IPS-NIHi7 (cell line): Measurements from ENCODE around the gene CARMIL1.
"Not testable (repeated sequence)": the region's sequence is repeated elsewhere in the genome, so short reads cannot be mapped to it uniquely, and the experiment has no call there.

Source experiments
- DNase-seq: peaks from one replicate; pipeline ENCODE4 v3.0.0; 2012; ENCODE audit warnings: mixed read lengths; ENCODE audit errors: extremely low spot score

Gene CARMIL1

DNA sequence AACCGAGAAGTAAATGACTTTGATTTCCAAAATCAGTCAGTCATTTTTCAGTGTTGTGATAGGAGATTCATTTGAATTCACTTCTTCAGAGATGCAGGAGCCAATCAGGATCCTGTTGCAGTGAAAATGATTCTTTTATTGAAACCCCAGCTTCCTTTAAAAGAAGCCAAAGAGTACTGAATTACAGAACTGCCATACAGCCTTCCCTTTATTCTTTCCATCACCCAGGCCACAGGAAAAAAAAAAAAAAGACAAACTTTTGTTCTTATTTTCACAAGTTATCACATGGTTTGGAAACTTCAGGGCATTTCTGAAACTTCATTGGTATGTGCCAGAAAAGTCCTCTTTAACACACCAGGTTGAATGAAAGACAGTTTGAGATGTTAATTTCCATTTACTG, 1.8 kb upstream of the CARMIL1 start:
- DNase-seq: no peak

DNA sequence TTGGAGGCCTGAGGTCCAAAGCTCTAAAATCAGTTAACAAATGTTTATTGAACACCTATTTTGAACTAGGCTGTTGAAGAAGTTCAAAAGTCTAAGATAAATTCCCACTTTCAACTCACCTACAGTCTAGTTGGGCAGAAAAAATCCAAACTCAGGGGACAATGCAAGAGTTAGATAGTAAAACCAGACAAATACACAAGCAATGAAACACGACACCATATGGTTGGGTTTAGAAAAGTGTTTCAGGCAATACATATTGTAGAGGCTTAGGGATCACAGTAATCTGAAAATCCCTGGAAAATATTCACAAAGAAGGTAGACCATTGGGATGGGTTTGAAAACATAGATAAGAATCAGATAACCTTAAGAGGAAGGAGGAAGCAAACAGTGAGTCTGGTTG, 1.3 kb upstream of the CARMIL1 start:
- no peak for DNase-seq

DNA sequence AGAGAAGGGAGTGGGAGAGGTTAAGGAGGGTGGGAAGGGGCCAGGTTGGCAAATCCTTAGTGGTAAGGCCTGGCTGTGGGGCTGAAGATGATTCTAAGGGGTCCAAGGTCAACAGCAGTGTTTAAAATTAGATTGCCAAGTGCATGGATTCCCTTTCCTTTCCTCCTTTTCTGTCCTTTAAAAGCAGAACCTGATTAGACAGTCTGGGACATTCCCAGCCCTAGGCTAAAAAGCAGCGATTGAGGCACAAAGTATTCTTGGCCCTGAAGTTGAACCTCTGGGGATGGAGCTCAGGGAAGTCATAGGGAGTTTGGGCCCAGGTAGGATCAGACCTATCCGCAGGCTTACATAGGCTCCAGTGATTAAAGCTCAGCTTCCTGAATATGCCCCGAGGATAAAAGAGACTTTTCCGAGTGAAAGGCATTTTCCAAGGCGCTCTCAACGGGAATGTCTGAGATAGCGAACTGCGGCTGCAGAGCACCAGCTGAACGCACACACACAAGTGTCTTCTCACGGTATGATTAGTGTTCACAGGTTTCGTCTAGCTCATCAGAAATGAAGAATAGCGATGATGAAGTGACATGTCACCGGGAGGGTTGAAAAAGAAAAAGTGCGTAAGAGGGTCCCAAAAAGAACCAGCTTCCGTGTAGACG, 787 bp upstream of the CARMIL1 start:
- peak; percentile 29 for DNase-seq

DNA sequence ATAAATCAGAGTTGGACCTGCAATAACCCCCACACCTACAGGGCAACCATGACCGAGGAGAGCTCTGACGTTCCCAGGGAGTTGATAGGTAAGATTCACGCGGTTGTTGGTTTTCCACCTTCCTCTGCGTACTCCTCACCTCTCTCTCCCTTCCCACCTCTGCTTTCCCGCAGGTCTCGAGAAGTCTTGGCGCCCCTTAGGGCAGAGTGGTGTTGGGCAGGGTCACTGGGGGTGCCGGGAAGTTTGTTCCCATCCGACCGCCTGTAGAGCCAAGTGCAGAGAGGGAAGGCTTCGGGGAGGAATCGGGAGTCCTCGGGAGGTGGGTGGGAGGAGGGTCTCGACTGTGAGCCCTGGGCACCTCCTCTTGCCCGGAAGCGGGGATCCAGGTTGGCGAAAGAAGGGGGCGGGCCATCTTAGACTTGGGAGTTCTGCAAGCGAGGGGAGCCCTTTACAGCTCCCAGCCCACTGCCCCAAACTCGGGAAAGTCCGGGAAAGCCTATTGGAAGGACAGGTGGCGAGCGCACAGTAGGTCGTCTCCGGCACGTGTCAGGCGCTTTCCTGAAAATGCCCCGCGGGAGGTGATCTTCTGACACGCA, 672 bp downstream of the CARMIL1 start:
- peak; percentile 64 for DNase-seq

DNA sequence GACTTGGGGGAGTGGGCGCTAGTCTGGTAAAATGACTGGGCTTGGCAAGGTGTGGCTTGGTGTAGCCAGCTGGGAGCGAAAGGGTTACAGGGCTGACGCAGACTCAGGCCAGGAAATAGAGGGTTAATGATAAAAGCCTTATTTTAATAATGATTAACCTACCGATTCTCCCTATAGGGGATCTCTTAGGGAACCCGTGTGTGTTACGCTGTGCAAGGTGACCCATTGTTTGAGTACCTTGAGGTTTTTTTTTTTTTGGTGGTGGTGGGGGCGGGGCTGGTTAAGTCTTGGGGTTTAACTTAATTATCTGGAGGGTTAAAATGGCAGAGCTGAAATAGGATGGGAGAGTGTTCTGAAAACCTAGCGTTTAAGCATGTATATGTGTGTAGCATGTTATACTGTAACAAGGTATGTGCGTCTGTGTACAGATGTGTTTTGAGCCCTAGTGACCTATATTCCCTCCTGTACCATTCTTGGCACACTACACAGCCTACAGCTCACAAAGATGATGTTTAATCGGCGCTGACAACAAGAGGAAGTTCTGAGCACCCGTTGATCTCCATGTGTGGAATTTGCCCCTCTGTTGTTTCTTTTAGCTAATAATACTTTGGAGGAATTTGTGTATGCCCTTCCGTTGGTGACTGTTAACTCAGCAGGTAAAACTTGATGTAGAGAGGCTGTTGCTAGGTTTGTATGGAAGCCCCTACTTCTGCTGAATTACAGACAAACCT, 1.3 kb downstream of the CARMIL1 start:
- DNase-seq: peak; percentile 12

DNA sequence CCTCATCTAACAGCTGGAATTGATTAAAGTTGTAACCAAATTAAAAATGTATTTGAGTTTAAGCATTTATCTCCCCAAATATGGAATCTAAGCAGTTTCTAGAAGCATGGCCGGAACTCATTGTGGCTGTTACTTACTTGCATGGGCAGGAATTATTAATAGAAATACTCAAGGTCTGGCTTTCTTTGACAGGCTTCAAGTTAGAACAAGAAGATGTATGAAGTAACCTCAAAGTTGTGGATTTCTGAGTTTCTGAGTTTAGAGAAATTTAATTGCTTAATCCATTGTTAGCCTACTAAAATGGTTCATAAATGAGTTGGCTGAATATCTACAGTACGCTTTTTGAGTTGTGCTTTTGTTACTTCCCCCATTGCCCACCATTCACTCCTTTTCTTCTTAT, 7.7 kb downstream of the CARMIL1 start:
- DNase-seq: no peak

DNA sequence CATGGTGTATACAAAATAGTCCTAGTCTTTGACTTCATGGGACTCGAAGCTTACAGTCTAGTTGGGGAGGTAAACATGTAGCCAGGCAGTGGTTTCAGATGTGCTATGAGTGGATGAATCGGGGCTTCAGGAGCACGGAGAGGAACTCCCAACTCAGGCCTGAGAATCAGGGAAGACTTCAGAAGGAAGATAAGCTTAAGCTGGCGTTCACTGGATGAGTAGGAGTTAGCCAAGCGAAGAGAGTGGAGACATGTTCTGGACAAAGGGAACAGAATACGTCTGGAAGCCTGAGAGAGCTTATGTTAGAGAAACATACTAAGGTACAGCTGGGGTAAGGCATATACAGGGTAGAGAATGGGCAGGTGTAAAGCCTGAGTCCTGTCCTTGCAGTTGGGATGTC, 8.8 kb downstream of the CARMIL1 start:
- DNase-seq: no peak

DNA sequence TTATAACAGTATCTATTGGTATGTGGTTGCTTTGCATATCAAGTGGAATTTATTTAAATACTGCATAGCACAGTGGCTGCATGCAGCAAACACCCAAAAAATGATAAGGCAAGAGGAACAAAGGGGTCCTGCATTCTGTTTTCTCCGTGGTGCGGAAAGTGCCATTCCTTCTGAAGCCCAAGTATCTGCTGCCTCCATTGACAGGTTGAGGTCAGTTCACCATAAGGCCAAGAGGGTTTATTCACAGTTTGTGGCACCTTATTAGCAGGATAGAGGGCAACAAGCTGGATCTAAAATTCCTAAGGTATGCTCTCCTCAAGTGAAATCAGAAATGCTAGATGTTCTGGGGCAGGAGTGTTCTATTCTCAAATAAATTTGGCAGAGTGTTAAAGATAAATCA, 9.3 kb downstream of the CARMIL1 start:
- no peak for DNase-seq

DNA sequence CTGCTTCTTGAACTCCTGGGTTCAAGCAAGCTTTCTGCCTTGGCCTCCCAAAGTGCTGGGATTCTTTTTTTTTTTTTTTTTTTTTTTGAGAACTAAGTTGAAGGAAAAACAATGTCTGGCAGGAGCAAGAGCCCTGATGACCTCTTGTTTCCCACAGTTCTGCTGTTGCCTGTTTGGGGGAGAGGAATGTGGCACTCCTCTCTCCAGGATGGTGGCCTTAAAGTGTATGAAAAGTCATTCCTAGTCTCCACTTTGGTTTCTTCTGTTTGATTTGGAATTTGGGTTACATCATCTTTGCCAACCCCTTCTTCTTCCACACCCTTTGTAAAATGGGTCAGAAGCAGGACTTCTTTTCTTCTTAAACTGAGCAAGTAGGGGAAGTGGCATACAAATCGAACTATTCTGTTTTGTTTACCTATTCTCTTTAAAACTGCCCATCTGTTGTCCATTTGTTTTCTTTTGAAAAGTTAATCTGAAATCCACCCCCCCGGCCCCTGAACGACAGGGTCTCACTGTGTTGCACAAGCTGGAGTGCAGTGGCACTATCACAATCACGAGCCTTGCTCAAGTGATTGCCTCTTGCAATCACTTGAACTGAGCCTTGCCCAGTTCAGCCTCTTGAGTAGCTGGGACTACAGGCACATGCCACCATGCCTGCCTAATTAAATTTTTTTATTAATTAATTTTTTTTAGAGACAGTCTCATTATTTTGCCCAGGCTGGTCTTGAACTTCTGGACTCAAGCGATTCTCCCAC, 11.3 kb downstream of the CARMIL1 start:
- DNase-seq: no peak

DNA sequence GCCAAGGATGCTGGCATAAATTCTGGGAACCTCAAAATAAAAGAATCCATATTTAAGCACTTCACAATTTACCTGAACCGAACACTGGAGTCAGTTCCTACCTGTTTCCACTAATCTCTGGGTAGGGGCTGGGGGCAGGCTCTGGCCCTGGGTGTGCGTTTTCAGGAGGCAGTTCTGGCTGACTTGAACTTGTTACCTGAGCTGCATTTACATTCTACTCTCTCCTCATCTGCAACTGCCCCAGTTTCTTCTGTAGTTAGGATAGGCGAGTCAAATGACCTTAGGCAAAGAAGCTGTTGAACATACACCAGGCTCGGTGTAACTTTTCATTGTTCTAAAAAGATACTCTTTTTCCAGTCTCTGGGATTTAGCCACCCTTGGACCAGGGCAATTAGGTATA, 13.2 kb downstream of the CARMIL1 start:
- no peak for DNase-seq

DNA sequence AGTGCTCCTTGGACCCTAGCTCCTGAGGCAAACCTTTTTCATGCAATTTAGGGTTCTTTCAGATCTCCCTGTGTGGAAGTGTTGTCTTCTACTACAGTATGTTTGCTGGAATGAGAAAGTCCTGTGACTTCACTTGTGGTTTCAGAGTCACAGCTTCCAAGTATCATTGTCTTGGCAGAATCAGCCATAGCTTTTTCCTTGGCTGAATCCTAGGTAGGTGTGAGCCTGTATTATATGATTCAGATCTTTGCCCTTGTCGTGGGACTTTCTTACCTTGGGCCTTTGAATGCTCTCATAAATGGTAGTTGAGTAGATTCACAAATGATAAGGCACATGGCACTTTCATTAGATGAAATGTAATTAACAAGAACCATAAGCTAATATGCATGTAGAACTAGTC, 16.5 kb downstream of the CARMIL1 start:
- DNase-seq: no peak

DNA sequence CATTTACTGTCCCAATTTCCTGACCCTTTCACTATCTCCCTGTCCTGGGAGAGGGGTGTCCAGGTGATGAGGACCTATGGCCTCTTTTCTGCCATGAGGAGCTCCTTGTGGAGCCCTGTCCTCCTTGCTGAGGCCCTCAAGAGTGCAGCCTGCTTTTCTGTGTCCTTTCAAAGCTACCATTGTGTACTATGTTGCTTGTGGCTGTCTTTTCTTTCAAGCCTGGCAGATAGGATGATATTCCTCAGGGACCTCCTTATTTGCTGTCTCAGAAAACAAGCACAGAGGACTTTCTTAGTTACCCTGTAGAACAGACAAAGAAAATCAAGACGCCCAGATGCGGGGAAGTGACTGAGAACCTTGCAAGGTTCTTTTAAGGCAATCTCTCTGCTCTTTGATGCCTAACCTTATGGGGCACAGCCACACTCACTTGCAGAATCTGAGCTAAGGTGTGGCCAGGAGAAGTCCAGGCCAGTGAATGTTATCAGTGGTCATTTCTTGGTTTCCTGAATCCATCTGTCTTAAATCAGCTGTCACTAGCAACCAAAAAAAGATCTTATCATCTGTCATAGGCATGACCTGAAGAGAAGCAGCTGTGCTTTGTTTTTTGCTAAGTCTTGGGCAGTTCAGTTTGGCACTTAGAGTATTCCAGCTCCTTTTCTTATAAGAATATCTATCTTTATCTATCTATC, 17.2 kb downstream of the CARMIL1 start:
- no peak for DNase-seq

DNA sequence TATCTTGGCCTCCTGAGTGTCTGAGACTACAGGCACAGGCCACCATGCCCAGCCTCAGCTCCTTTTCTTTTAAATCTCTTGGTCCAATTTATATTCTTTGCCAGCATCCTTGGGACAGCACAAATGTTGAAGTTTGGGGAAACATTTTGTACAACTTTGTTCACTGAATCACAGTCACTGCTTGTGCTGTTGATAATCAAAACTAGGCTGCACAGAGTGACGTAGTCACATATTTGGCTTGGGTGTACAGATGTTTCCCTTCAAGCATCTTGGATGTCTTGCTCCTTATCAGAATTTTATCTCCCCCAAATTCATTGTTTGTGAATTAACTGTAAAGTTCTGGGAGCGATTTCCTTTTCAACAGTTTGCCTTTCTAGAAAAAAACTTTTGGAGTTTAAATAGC, 17.9 kb downstream of the CARMIL1 start:
- DNase-seq: no peak

DNA sequence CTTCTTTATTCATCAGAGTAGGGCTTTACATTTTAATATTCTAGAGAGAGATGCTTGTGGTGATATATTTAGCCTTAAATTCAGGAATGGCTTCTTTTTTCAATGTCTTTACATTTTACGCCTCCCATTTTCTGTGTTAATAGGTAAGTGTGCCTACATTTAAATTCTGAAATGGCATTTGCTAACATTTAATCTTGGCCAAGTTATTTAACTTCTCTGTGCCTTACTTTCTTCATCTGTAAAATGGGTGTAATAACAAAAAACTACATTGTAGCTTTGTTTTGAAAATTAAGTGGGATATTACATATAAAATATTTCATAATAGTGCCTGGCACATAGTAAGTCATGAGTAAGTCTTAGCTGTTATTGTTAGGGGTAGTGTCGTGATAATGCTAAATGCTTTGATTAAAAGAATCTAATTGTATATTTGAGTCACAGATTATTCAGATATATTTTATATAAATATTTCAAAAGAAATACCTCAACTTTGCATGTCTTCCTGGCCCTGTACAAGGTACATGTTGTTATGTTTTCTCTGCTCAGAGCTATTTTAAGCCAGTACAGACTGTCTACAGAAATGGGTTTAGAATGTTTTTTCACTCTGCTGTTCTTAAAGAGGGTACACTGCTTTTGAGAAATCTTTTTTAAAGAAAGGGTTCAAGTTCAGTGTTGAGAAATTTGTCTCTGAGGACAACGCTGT, 18.8 kb downstream of the CARMIL1 start:
- DNase-seq: no peak

DNA sequence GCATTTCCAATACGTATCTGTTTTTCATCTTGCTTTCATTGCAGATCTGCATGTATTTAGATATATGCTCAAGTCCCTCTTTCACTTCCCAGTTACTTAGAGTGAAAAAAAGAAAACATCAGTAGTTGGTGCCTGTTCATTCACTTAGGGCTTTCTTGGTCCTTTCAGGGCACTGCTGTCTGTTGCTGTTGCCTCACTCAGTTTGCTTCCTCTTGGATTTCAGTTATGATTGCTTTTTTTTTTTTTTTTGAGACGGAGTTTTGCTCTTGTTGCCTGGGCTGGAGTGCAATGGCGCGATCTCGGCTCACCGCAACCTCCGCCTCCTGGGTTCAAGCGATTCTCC, 19.3 kb downstream of the CARMIL1 start:
- DNase-seq: not testable (repeated sequence)

DNA sequence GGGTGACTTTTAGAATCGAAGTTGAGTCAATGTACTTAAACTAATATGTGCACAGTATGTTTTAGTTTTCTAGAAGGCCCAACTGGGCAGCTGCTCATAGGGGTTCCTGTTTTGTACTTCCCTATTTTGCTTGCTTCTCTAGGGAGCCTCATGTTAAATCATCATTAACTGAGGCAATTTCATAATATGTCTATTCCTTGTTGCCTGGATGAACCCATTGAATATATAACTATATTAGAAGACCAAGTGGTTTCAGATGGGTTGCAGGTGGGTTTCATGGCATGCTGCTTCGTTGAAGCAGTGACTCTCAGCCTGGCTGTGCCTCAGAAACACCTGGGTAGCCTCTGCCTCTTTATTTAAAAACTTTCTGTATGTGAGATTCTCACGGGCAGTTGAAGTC, 22.2 kb downstream of the CARMIL1 start:
- no peak for DNase-seq

DNA sequence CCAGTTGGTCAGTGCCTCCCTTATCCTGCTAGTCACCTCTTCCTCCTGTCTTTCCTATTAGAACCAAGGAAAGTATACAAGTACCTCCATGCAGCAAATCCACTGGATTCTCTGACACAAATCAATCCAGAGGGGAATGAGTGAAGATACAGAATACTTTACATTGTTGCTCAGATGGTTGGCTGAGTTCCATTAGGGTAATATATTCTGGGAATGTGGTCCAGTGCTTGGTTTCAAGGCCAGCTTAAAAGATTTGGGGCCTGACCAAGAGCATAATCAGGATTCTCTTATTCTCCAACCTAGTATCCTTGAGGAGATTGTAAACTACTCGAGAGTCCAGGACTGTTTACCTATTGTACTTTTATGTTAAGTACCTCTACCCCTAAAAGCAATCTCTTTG, 23.0 kb downstream of the CARMIL1 start:
- DNase-seq: no peak

DNA sequence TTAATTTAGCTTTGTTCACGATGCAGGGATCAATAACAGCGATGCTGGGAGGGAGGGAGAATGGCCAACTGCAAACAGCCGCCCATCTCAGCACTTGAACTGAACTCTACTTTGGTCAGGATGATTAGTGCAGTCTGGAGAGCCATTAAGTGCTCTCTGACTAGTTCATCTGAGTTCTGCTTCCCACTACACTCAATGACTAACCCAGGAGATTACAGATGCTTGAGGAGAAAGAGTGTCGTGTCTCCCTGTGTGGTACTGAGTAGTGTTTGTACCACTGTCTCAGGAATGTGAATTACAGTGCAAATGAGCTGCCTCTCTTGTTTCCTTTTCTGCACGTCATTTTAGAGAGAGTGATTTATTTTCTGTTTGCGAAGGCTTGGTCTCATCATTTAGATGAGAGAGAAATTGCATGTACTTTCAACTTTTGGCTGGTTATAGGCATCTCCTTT, 23.5 kb downstream of the CARMIL1 start:
- no peak for DNase-seq

DNA sequence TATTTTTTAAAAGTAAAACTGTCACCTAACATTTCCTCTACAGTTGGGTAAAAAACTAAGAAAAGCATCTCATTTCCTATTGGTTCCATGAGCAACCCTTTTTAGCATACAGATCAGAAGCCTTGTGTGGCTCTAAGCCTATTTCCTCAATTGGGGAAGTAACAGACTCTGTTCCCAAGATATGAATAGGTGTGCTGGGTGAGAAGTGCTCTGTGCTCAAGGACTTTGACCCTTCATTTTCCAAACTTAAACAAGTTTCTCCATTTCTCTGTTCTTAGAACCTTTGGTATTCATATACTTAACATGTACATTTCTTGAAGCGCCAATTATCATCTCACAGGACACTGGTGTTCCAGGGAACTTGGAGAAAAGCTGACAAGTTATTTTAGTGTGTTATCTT, 24.1 kb downstream of the CARMIL1 start:
- no peak for DNase-seq

DNA sequence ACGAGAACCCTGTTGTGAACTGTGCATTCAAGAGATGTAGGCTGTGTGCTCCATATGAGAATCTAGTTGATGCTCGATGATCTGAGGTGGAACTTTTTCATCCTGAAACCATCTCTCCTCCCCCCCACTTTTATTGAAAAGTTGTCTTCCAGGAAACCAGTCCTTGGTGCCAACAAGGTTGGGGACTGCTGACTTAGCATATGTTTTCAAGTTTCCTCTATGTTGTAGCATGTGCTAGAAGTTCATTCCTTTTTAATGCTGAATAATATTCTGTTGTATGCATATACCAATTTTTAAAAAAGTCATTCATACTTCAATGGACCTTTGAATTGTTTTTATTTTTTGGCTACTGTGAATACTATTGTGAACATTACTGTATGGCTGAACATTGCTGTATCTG, 27.2 kb downstream of the CARMIL1 start:
- no peak for DNase-seq

DNA sequence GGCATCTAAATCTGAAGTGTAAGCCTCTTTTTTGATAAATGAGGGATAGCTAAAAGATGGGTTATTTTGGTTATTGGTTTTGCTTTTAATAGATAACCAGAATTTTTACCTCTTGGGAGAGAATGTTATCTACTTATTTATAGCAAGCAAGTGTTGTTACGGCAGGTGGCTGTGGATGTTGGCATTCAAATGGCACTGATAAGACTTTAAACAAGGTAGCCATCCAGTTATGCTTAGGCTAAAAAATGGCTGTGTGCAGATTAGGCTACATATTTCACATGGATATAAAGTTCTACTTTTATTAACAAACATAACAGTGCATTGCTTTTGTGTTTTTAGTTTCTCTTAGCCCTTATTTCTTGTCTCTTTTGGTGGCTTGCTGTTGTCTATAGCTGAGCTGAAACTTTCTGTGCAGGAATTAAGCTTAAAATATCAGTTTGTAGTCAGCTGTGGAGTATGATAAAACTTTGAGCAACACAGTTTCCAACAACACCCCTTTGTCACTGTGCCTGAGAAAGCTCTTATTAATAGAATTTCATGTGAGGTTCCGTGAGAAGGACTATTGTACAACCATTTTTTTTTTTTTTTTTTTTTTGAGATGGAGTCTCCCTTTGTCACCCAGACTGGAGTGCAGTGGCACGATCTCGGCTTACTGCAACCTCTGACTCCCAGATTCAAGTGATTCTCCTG, 28.8 kb downstream of the CARMIL1 start:
- no peak for DNase-seq
